HepG2 (cell line): ENCODE results near the gene NCAPD2. TPM values are rescaled to one million over a fixed set of nuclear protein-coding genes. Genes with fewer than 3 reads are reported as not detected.

Experiments
- ARID4A ChIP-seq: sonication (generic); formaldehyde crosslinking; IDR thresholded peaks from 2 replicates; pipeline ENCODE4 v1.5.0; 2020; ENCODE audit warnings: mild to moderate bottlenecking, missing genetic modification reagents, borderline replicate concordance
- ARNTL ChIP-seq: sonication (generic); formaldehyde crosslinking; IDR thresholded peaks from 2 replicates; pipeline ENCODE4 v1.4.0; 2020; ENCODE audit warnings: mild to moderate bottlenecking, missing genetic modification reagents
- BRD4 ChIP-seq: sonication (generic); formaldehyde crosslinking; IDR thresholded peaks from 2 replicates; pipeline ENCODE4 v1.4.0; 2020; ENCODE audit warnings: missing genetic modification reagents
- KDM1A ChIP-seq: IDR thresholded peaks from 2 replicates; pipeline ENCODE4 v1.6.1; 2016; ENCODE audit warnings: missing compliant biosample characterization
- PHF8 ChIP-seq: sonication (generic); formaldehyde crosslinking; IDR thresholded peaks from 2 replicates; pipeline ENCODE4 v1.5.0; 2020; ENCODE audit warnings: missing genetic modification reagents
- TAF15 ChIP-seq: fragments of 200-400 bp; formaldehyde crosslinking; IDR thresholded peaks from one replicate; pipeline ENCODE4 v1.6.1; 2018; ENCODE audit warnings: mild to moderate bottlenecking, low read depth, low read length; ENCODE audit not compliant: poor library complexity, severe bottlenecking
- THAP11 ChIP-seq: IDR thresholded peaks from 2 replicates; pipeline ENCODE4 v1.6.1; 2016; ENCODE audit warnings: missing biosample characterization, missing genetic modification reagents
- ZBTB42 ChIP-seq: sonication (generic); formaldehyde crosslinking; IDR thresholded peaks from 2 replicates; pipeline ENCODE4 v1.5.0; 2020; ENCODE audit warnings: mild to moderate bottlenecking, missing genetic modification reagents
- ZNF10 ChIP-seq: sonication (generic); formaldehyde crosslinking; IDR thresholded peaks from 2 replicates; pipeline ENCODE4 v1.4.0; 2020; ENCODE audit warnings: mild to moderate bottlenecking, low read depth, missing genetic modification reagents, borderline replicate concordance
- ZNF234 ChIP-seq: sonication (generic); formaldehyde crosslinking; conservative IDR thresholded peaks from 2 replicates; pipeline ENCODE4 v1.5.1; 2020; ENCODE audit warnings: mild to moderate bottlenecking, missing genetic modification reagents
- polyA plus RNA-seq, 8 experiments: library from polyadenylated mRNA; depleted of rRNA in 3 of 8; stranded (reverse) in 7 of 8; unstranded in 1 of 8; fragments of >200 nt; fragmentation: Illumina TruSeq in 4 of 8; extraction: Trizol in 4 of 8; gene quantifications; 2 replicates each; pipeline versions ENCODE4 v1.2.1 to v1.2.3, GENCODE V29; 2011 to 2016; ENCODE audit warnings: low read depth in 4 of 8, missing spikeins in 1 of 8, mixed read lengths in 1 of 8; ENCODE audit not compliant: insufficient read depth in 1 of 8
- total RNA-seq, 5 experiments: library from RNA; depleted of rRNA; stranded (reverse); fragments of >200 nt; fragmentation: Illumina TruSeq; extraction: Trizol; gene quantifications; 2 replicates each; pipeline ENCODE4 v1.2.3, GENCODE V29; 2016; ENCODE audit warnings: low read depth in 1 of 5
- TF ChIP-seq, protein P1 (sequence below): sonication (generic); formaldehyde crosslinking; IDR thresholded peaks from 2 replicates; pipeline ENCODE4 v1.4.0; 2020; ENCODE audit warnings: mild to moderate bottlenecking, missing genetic modification reagents
- TF ChIP-seq, protein P2 (sequence below): IDR thresholded peaks from 2 replicates; pipeline ENCODE4 v1.4.0; 2020; ENCODE audit warnings: mild to moderate bottlenecking, missing genetic modification reagents
- TF ChIP-seq, protein P3 (sequence below): sonication (generic); formaldehyde crosslinking; IDR thresholded peaks from 2 replicates; pipeline ENCODE4 v1.5.0; 2020; ENCODE audit warnings: missing genetic modification reagents

The NCAPD2 gene
- total and polyA plus RNA-seq, 2 of the 13 experiments (the other 11 are each of a cell fraction or from before 2014, with no cell fraction given), result 51.1 to 65.6 TPM

GRCh38 chr12:6534695-6534944 lies 40.7 kb downstream of the NCAPD2 start (continued):
- TF ChIP-seq TAF15 (peak; percentile 28), ARNTL (CRISPR knock-in tag) (no peak), ARID4A (CRISPR knock-in tag) (peak; percentile 50; the same call in 1 of the 2 replicates), ZNF234 (CRISPR knock-in tag) (no peak), BRD4 (CRISPR knock-in tag) (0 out of 2 replicates have a peak, but pooled peaks have one; percentile 41), PHF8 (CRISPR knock-in tag) (peak; percentile 5; the same call in 1 of the 2 replicates), KDM1A (no peak), ZBTB42 (CRISPR knock-in tag) (no peak), ZNF10 (CRISPR knock-in tag) (no peak), THAP11 (CRISPR knock-in tag) (0 out of 2 replicates have a peak, but pooled peaks have one; percentile 2)
- TF ChIP-seq, protein P1, sequence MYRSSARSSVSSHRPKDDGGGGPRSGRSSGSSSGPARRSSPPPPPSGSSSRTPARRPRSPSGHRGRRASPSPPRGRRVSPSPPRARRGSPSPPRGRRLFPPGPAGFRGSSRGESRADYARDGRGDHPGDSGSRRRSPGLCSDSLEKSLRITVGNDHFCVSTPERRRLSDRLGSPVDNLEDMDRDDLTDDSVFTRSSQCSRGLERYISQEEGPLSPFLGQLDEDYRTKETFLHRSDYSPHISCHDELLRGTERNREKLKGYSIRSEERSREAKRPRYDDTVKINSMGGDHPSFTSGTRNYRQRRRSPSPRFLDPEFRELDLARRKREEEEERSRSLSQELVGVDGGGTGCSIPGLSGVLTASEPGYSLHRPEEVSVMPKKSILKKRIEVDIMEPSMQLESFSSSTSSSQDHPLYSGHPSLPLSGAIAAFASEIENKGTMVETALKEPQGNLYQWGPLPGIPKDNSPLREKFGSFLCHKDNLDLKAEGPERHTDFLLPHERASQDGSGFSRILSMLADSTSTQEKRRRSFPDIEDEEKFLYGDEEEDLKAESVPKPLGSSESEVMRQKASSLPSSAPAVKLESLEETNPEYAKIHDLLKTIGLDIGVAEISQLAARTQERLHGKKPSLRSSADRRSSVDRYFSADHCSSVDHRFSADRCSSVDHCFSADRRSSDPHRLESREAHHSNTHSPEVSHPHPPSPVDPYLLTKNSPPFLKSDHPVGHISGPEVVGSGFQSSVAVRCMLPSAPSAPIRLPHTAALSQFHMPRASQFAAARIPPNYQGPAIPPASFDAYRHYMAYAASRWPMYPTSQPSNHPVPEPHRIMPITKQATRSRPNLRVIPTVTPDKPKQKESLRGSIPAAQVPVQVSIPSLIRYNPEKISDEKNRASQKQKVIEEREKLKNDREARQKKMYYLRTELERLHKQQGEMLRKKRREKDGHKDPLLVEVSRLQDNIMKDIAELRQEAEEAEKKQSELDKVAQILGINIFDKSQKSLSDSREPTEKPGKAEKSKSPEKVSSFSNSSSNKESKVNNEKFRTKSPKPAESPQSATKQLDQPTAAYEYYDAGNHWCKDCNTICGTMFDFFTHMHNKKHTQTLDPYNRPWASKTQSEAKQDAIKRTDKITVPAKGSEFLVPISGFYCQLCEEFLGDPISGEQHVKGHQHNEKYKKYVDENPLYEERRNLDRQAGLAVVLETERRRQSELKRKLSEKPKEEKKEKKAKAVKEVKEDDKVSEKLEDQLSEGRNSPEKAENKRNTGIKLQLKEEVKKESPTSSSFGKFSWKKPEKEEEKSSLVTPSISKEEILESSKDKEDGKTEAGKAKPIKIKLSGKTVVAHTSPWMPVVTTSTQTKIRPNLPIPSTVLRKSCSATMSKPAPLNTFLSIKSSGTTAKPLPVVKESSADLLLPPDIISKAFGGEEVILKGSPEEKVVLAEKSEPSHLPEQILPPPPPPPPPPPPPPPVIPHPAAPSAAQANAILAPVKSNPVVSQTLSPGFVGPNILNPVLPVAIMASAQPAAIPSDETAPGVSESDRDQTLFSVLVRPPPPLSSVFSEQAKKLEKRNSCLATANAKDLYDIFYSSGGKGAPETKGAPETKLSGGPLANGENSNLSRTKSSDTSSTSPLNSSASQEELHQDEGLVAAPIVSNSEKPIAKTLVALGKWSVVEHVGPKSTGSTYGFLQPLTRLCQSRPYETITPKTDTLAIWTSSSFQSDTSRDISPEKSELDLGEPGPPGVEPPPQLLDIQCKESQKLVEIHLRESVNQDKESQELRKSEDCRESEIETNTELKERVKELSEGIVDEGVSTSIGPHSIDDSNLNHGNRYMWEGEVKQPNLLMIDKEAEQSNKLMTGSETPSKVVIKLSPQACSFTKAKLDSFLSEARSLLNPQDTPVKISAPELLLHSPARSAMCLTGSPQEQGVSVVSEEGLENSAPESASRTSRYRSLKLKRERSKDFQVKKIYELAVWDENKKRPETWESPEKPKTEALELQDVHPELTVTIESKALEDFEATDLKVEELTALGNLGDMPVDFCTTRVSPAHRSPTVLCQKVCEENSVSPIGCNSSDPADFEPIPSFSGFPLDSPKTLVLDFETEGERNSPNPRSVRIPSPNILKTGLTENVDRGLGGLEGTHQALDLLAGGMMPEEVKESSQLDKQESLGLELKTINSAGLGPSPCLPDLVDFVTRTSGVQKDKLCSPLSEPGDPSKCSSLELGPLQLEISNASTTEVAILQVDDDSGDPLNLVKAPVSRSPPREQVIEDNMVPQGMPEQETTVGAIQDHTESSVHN, result no peak
- TF ChIP-seq, protein P2, sequence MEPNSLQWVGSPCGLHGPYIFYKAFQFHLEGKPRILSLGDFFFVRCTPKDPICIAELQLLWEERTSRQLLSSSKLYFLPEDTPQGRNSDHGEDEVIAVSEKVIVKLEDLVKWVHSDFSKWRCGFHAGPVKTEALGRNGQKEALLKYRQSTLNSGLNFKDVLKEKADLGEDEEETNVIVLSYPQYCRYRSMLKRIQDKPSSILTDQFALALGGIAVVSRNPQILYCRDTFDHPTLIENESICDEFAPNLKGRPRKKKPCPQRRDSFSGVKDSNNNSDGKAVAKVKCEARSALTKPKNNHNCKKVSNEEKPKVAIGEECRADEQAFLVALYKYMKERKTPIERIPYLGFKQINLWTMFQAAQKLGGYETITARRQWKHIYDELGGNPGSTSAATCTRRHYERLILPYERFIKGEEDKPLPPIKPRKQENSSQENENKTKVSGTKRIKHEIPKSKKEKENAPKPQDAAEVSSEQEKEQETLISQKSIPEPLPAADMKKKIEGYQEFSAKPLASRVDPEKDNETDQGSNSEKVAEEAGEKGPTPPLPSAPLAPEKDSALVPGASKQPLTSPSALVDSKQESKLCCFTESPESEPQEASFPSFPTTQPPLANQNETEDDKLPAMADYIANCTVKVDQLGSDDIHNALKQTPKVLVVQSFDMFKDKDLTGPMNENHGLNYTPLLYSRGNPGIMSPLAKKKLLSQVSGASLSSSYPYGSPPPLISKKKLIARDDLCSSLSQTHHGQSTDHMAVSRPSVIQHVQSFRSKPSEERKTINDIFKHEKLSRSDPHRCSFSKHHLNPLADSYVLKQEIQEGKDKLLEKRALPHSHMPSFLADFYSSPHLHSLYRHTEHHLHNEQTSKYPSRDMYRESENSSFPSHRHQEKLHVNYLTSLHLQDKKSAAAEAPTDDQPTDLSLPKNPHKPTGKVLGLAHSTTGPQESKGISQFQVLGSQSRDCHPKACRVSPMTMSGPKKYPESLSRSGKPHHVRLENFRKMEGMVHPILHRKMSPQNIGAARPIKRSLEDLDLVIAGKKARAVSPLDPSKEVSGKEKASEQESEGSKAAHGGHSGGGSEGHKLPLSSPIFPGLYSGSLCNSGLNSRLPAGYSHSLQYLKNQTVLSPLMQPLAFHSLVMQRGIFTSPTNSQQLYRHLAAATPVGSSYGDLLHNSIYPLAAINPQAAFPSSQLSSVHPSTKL (CRISPR knock-in tag), result 0 out of 2 replicates have a peak, but pooled peaks have one; percentile 1
- TF ChIP-seq, protein P3, sequence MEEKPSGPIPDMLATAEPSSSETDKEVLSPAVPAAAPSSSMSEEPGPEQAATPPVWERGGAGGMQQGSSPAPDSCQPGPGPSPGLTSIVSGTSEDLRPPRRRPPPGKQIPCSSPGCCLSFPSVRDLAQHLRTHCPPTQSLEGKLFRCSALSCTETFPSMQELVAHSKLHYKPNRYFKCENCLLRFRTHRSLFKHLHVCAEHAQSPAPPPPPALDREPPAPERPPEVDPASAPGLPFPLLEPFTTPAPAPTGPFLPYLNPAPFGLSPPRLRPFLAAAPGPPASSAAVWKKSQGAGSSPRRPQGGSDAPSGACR, result peak; percentile 4; the same call in 1 of the 2 replicates
